WTC11 (cell line): ENCODE data around the gene EXOC3L4. TPM values are rescaled to one million over a fixed set of nuclear protein-coding genes. Genes with fewer than 3 reads are reported as not detected.

Experiments
- ATAC-seq: fragments of 200-7000 bp; cut with Tn5 transposase; 2 replicates; pipeline ENCODE4 v1.10.0; 2021; ENCODE audit warnings: mild to moderate bottlenecking, moderate library complexity
- CTCF ChIA-PET: fragments of 300-600 bp; sonication (Branson Sonifier 250); formaldehyde crosslinking; loops from one replicate; lab custom pipeline; 2021; ENCODE audit warnings: antibody characterized with exemption; lab: Charles Lee
- POLR2A ChIA-PET: fragments of 350-600 bp; sonication (Branson Sonifier 250); formaldehyde crosslinking; loops from one replicate; lab custom pipeline; 2021; ENCODE audit warnings: antibody characterized with exemption; lab: Charles Lee
- DNase-seq: peaks from one replicate; pipeline ENCODE4 v3.0.0; 2021; ENCODE audit warnings: low spot score
- H3K27ac Mint-ChIP-seq: 2 replicates; pipeline ENCODE4 v1.8.0; 2021; ENCODE audit warnings: mixed read lengths
- H3K27me3 Mint-ChIP-seq: 2 replicates; pipeline ENCODE4 v1.8.0; 2021; ENCODE audit warnings: low read depth, mild to moderate bottlenecking, moderate library complexity, mixed read lengths
- H3K36me3 Mint-ChIP-seq: 2 replicates; pipeline ENCODE4 v1.8.0; 2021; ENCODE audit warnings: mixed read lengths
- H3K4me1 Mint-ChIP-seq: 2 replicates; pipeline ENCODE4 v1.8.0; 2022; ENCODE audit warnings: mixed read lengths
- H3K4me3 Mint-ChIP-seq: 2 replicates; pipeline ENCODE4 v1.8.0; 2021; ENCODE audit warnings: mild to moderate bottlenecking, moderate library complexity, mixed read lengths
- H3K9me3 Mint-ChIP-seq: 2 replicates; pipeline ENCODE4 v1.8.0; 2021; ENCODE audit warnings: mixed read lengths
- ELF4 ChIP-seq: sonication (generic); formaldehyde crosslinking; IDR thresholded peaks from 2 replicates; pipeline ENCODE4 v1.8.1; 2022; ENCODE audit warnings: low read depth, mild to moderate bottlenecking, moderate library complexity, missing genetic modification reagents
- FOXP1 ChIP-seq: sonication (generic); formaldehyde crosslinking; IDR thresholded peaks from 2 replicates; pipeline ENCODE4 v1.8.0; 2022; ENCODE audit warnings: missing genetic modification reagents, mild to moderate bottlenecking, moderate library complexity, borderline replicate concordance
- FOXP4 ChIP-seq: sonication (generic); formaldehyde crosslinking; IDR thresholded peaks from 2 replicates; pipeline ENCODE4 v1.8.0; 2022; ENCODE audit warnings: mild to moderate bottlenecking, missing genetic modification reagents
- HMGA2 ChIP-seq: fragments of 250-450 bp; sonication (Bioruptor Pico); IDR thresholded peaks from 2 replicates; pipeline ENCODE4 v1.4.0; 2021; ENCODE audit warnings: mild to moderate bottlenecking, moderate library complexity
- NR2C2 ChIP-seq: sonication (generic); formaldehyde crosslinking; IDR thresholded peaks from 2 replicates; pipeline ENCODE4 v1.8.0; 2022; ENCODE audit warnings: mild to moderate bottlenecking, missing genetic modification reagents
- PREB ChIP-seq: sonication (generic); formaldehyde crosslinking; IDR thresholded peaks from 2 replicates; pipeline ENCODE4 v1.8.1; 2022; ENCODE audit warnings: mild to moderate bottlenecking, missing genetic modification reagents, moderate library complexity, borderline replicate concordance
- PRRX2 ChIP-seq: fragments of 250-450 bp; sonication (Bioruptor Pico); IDR thresholded peaks from 2 replicates; pipeline ENCODE4 v1.8.0; 2021; ENCODE audit warnings: mild to moderate bottlenecking
- RORB ChIP-seq: fragments of 250-450 bp; sonication (Bioruptor Pico); IDR thresholded peaks from 2 replicates; pipeline ENCODE4 v1.9.0; 2021; ENCODE audit warnings: mild to moderate bottlenecking
- TEAD4 ChIP-seq: sonication (generic); formaldehyde crosslinking; IDR thresholded peaks from 2 replicates; pipeline ENCODE4 v1.8.0; 2022; ENCODE audit warnings: mild to moderate bottlenecking, missing genetic modification reagents
- ZNF423 ChIP-seq: fragments of 250-450 bp; sonication (Bioruptor Pico); IDR thresholded peaks from 2 replicates; pipeline ENCODE4 v2.1.2; 2022; ENCODE audit warnings: mild to moderate bottlenecking, moderate library complexity
- ZNF532 ChIP-seq: fragments of 250-450 bp; sonication (Bioruptor Pico); IDR thresholded peaks from 2 replicates; pipeline ENCODE4 v1.9.0; 2021; ENCODE audit warnings: mild to moderate bottlenecking, borderline replicate concordance
- total RNA-seq: library from RNA; stranded (reverse); gene quantifications from 3 replicates; pipeline ENCODE4 v1.2.3, GENCODE V29; 2021
- TF ChIP-seq, protein P1 (sequence below): sonication (generic); formaldehyde crosslinking; IDR thresholded peaks from 2 replicates; pipeline ENCODE4 v1.8.1; 2022; ENCODE audit warnings: mild to moderate bottlenecking, moderate library complexity, missing genetic modification reagents
- TF ChIP-seq, protein P2 (sequence below): sonication (generic); formaldehyde crosslinking; IDR thresholded peaks from 2 replicates; pipeline ENCODE4 v1.8.1; 2023; ENCODE audit warnings: mild to moderate bottlenecking, missing genetic modification reagents
- TF ChIP-seq, protein P3 (sequence below): sonication (generic); formaldehyde crosslinking; IDR thresholded peaks from 2 replicates; pipeline ENCODE4 v1.8.1; 2023; ENCODE audit warnings: mild to moderate bottlenecking, missing genetic modification reagents, moderate library complexity
- TF ChIP-seq, protein P4 (sequence below): fragments of 250-450 bp; sonication (Bioruptor Pico); conservative IDR thresholded peaks from 2 replicates; pipeline ENCODE4 v1.9.0; 2021; ENCODE audit warnings: mild to moderate bottlenecking
- TF ChIP-seq, protein P5 (sequence below): sonication (generic); formaldehyde crosslinking; IDR thresholded peaks from 2 replicates; pipeline ENCODE4 v1.8.0; 2023; ENCODE audit warnings: missing genetic modification reagents

Gene EXOC3L4
- total RNA-seq, 1 experiment from 2014 or later: 0.42 TPM

DNA sequence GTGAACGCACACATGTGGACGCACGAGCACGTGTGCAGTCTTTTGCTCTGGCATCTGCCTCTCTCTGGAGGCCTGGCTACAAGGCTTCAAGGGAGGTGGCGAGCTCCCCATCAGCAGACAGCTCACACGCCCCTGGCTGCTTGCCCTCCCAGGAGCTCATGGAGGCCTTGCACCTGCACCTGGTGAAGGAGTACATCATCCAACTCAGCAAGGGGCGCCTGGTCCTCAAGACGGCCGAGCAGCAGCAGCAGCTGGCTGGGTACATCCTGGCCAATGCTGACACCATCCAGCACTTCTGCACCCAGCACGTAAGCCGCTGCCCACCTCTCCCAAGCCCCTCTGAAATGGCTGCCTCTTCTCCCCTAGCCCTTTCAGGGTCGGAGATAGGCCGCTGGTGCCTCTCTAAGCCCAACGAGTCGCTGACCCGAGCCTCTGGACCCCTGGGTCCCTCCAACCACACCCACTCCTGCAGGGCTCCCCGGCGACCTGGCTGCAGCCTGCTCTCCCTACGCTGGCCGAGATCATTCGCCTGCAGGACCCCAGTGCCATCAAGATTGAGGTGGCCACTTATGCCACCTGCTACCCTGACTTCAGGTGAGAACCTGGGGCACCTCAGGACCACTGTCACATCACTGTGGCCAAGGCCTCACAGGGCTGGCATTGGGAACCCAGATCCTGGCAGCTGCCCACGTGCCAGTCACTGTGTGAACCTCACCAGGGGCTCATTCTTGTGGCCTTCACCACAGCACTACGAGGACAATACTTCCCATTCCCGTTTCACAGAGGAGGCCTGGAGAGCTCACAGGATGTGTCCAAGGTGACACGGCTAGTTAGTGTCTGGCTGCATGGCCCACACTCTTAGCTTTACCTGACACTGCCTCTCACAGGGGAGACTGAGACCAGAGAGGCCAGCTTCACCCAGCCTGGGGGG is 39.0 kb downstream of the EXOC3L4 start:
- Mint-ChIP-seq H3K4me3 (no peak overlapping the region), H3K27me3 (peaks cover 3% of the 10 kb centered on the region; the same call in 1 of the 2 replicates), H3K9me3 (no peaks in the 10 kb centered on the region), H3K36me3 (peaks cover 5% of the 10 kb centered on the region; the same call in 1 of the 2 replicates), H3K27ac (no peak overlapping the region), H3K4me1 (peaks cover 17% of the 10 kb centered on the region)
- no peak for DNase-seq
- ChIA-PET CTCF (interaction anchor here (12.3 kb wide), 1 partner anchor 29 kb away, joined by 199 read pairs; no protein-coding TSS in a partner anchor), POLR2A (interaction anchor here (0.5 kb wide), 1 partner anchor 225 kb away, joined by 3 read pairs; no protein-coding TSS in a partner anchor)
- no peak for ATAC-seq
- no peak for TF ChIP-seq TEAD4 (CRISPR knock-in tag)
- TF ChIP-seq, protein P1, sequence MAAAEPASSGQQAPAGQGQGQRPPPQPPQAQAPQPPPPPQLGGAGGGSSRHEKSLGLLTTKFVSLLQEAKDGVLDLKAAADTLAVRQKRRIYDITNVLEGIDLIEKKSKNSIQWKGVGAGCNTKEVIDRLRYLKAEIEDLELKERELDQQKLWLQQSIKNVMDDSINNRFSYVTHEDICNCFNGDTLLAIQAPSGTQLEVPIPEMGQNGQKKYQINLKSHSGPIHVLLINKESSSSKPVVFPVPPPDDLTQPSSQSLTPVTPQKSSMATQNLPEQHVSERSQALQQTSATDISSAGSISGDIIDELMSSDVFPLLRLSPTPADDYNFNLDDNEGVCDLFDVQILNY (CRISPR knock-in tag): no peak
- TF ChIP-seq, protein P2, sequence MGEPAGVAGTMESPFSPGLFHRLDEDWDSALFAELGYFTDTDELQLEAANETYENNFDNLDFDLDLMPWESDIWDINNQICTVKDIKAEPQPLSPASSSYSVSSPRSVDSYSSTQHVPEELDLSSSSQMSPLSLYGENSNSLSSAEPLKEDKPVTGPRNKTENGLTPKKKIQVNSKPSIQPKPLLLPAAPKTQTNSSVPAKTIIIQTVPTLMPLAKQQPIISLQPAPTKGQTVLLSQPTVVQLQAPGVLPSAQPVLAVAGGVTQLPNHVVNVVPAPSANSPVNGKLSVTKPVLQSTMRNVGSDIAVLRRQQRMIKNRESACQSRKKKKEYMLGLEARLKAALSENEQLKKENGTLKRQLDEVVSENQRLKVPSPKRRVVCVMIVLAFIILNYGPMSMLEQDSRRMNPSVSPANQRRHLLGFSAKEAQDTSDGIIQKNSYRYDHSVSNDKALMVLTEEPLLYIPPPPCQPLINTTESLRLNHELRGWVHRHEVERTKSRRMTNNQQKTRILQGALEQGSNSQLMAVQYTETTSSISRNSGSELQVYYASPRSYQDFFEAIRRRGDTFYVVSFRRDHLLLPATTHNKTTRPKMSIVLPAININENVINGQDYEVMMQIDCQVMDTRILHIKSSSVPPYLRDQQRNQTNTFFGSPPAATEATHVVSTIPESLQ (CRISPR knock-in tag): no peak

DNA sequence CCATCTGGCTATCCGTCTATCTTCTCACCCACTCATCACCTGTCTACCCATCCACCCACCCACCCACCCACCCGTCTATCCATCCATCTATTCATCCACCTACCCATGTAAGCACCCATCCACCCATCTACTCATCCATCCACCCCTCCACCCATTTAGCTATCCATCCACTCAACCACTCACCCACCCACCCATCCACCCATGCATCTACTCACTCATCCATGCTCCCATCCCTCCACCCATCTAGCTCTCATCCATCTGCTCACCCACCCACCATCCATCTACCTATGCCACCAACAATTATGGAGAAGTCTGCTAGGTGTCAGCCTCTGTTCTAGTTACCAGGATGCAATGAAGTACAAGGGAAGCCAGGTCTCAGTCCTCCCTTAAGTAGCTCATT is 39.9 kb downstream of the EXOC3L4 start:
- H3K36me3 Mint-ChIP-seq: peaks cover 5% of the 10 kb centered on the region; the same call in 1 of the 2 replicates
- no peak overlapping the region for H3K4me3 Mint-ChIP-seq
- no peak for ATAC-seq
- peaks cover 7% of the 10 kb centered on the region for H3K27me3 Mint-ChIP-seq
- peaks cover 19% of the 10 kb centered on the region for H3K4me1 Mint-ChIP-seq
- H3K9me3 Mint-ChIP-seq: no peaks in the 10 kb centered on the region
- no peak overlapping the region; the same call in 1 of the 2 replicates for H3K27ac Mint-ChIP-seq
- DNase-seq: no peak
- CTCF ChIA-PET: interaction anchor here (12.3 kb wide), 1 partner anchor 30 kb away, joined by 199 read pairs; no protein-coding TSS in a partner anchor
- POLR2A ChIA-PET: no interaction called here
- TF ChIP-seq ELF4: no peak
- TF ChIP-seq FOXP4 (CRISPR knock-in tag): no peak
- TF ChIP-seq, protein P3, sequence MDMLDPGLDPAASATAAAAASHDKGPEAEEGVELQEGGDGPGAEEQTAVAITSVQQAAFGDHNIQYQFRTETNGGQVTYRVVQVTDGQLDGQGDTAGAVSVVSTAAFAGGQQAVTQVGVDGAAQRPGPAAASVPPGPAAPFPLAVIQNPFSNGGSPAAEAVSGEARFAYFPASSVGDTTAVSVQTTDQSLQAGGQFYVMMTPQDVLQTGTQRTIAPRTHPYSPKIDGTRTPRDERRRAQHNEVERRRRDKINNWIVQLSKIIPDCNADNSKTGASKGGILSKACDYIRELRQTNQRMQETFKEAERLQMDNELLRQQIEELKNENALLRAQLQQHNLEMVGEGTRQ (CRISPR knock-in tag): no peak
- no peak for TF ChIP-seq PREB
- no peak for TF ChIP-seq PRRX2 (CRISPR knock-in tag)
- TF ChIP-seq ZNF423 (CRISPR knock-in tag): no peak
- no peak for TF ChIP-seq NR2C2 (CRISPR knock-in tag)
- TF ChIP-seq ZNF532 (CRISPR knock-in tag): no peak
- TF ChIP-seq HMGA2: no peak
- TF ChIP-seq, protein P4, sequence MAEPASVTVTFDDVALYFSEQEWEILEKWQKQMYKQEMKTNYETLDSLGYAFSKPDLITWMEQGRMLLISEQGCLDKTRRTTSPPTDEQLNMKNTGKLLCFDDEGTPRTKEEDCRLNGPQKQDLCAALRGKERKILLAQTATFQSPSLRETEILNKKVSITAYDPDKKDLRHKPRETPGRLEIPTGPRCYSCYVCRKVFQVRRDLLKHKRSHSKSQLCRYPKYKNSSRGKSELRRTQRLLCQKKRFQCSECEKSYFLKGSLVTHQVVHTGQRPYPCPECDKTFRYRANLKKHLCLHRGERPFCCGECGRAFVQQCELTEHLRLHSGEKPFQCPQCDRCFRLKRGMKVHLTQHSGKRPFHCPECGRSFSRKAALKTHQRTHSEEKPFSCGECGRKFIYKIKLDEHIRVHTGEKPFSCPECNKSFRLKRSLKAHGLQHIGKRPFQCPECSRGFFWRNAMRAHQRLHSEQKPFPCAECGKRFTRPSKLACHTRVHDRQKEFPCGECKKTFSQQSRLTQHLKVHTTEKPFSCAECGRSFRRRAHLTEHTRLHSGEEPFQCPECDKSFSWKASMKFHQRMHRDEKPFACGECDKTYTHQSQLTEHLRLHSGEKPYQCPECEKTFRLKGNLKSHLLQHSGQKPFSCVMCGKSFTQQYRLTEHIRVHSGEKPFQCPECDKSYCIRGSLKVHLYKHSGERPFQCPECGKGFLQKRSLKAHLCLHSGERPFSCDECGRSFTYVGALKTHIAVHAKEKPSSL (CRISPR knock-in tag): no peak
- TF ChIP-seq, protein P5, sequence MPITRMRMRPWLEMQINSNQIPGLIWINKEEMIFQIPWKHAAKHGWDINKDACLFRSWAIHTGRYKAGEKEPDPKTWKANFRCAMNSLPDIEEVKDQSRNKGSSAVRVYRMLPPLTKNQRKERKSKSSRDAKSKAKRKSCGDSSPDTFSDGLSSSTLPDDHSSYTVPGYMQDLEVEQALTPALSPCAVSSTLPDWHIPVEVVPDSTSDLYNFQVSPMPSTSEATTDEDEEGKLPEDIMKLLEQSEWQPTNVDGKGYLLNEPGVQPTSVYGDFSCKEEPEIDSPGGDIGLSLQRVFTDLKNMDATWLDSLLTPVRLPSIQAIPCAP (CRISPR knock-in tag): no peak
- TF ChIP-seq RORB (CRISPR knock-in tag): no peak
- no peak for TF ChIP-seq FOXP1 (CRISPR knock-in tag)
